ENCODE measurements around the gene MLNR.

MLNR gene

DNA sequence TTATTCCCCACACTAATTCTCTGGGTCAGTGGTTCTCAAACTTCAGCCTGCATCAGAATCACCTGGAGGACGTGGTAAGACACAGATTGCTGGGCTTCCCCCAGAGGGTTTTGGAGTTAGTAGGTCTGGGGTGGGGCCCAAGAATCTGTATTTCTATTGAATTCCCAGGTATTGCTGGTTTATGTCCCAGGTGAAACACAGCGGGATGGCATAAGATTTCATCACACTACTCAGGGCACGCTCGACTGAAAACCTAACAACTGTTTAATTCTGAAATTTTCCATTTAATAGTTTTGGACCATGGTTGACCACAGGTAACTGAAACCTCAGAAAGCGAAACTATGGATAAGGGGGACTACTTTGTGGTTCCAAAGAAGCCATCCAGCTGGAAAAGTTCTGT, 6.5 kb downstream of the MLNR start:
- Histone ChIP-seq H3K4me3 (ENCODE audit: low read depth, low read length) (no peak overlapping the region), H3K36me3 (ENCODE audit: control insufficient read depth, insufficient read depth, low read length) (no peaks in the 10 kb centered on the region), H3K9me3 (ENCODE audit: control insufficient read depth, insufficient read depth, low read length) (no peaks in the 10 kb centered on the region), H3K27me3 (ENCODE audit: control insufficient read depth, insufficient read depth, low read length) (peaks cover 40% of the 10 kb centered on the region), H3K9ac (ENCODE audit: low read depth, low read length) (no peak overlapping the region), H3K4me1 (ENCODE audit: control insufficient read depth, insufficient read depth, low read length) (no peaks in the 10 kb centered on the region), H3K27ac (ENCODE audit: low read depth, low read length) (no peak overlapping the region)

DNA sequence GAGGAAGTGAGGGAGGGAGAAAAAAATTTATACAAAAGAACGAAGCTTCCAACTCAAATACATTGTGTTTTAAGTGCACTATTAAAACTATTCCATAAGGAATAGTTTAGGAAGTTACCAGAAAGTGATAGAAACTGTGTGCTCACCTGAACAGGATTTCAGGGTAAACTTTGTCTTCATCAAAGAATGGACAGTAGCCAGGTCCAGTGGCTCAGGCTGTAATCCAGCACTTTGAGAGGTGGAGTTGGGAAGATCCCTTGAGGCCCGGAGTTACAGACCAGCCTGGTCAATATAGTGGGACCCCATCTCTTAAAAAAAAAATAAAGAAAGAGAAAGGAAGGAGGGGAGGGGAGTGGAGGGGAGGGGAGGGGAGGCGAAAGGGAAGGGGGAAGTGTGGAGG, 14.6 kb downstream of the MLNR start:
- H3K27me3 ChIP-seq (ENCODE audit: control insufficient read depth, insufficient read depth, low read length) = no peaks in the 10 kb centered on the region
- no peak overlapping the region for H3K4me3 ChIP-seq (ENCODE audit: low read depth, low read length)
- H3K9ac ChIP-seq (ENCODE audit: low read depth, low read length) = no peak overlapping the region
- H3K4me1 ChIP-seq (ENCODE audit: control insufficient read depth, insufficient read depth, low read length) = no peaks in the 10 kb centered on the region
- H3K27ac ChIP-seq (ENCODE audit: low read depth, low read length) = no peak overlapping the region
- H3K36me3 ChIP-seq (ENCODE audit: control insufficient read depth, insufficient read depth, low read length) = no peaks in the 10 kb centered on the region
- no peaks in the 10 kb centered on the region for H3K9me3 ChIP-seq (ENCODE audit: control insufficient read depth, insufficient read depth, low read length)

GRCh38 chr13:49235856-49236431, 15.8 kb downstream of the MLNR start:
- no peaks in the 10 kb centered on the region for H3K4me1 ChIP-seq (ENCODE audit: control insufficient read depth, insufficient read depth, low read length)
- H3K9me3 ChIP-seq (ENCODE audit: control insufficient read depth, insufficient read depth, low read length) = no peaks in the 10 kb centered on the region
- no peak overlapping the region for H3K4me3 ChIP-seq (ENCODE audit: low read depth, low read length)
- no peak overlapping the region for H3K27ac ChIP-seq (ENCODE audit: low read depth, low read length)
- no peaks in the 10 kb centered on the region for H3K27me3 ChIP-seq (ENCODE audit: control insufficient read depth, insufficient read depth, low read length)
- H3K9ac ChIP-seq (ENCODE audit: low read depth, low read length) = no peak overlapping the region
- no peaks in the 10 kb centered on the region for H3K36me3 ChIP-seq (ENCODE audit: control insufficient read depth, insufficient read depth, low read length)

GRCh38 chr13:49238621-49239020, 18.5 kb downstream of the MLNR start:
- no peak overlapping the region for H3K27ac ChIP-seq (ENCODE audit: low read depth, low read length)
- H3K27me3 ChIP-seq (ENCODE audit: control insufficient read depth, insufficient read depth, low read length) = no peaks in the 10 kb centered on the region
- no peaks in the 10 kb centered on the region for H3K36me3 ChIP-seq (ENCODE audit: control insufficient read depth, insufficient read depth, low read length)
- no peaks in the 10 kb centered on the region for H3K4me1 ChIP-seq (ENCODE audit: control insufficient read depth, insufficient read depth, low read length)
- no peaks in the 10 kb centered on the region for H3K9me3 ChIP-seq (ENCODE audit: control insufficient read depth, insufficient read depth, low read length)
- H3K4me3 ChIP-seq (ENCODE audit: low read depth, low read length) = no peak overlapping the region
- no peak overlapping the region for H3K9ac ChIP-seq (ENCODE audit: low read depth, low read length)

DNA sequence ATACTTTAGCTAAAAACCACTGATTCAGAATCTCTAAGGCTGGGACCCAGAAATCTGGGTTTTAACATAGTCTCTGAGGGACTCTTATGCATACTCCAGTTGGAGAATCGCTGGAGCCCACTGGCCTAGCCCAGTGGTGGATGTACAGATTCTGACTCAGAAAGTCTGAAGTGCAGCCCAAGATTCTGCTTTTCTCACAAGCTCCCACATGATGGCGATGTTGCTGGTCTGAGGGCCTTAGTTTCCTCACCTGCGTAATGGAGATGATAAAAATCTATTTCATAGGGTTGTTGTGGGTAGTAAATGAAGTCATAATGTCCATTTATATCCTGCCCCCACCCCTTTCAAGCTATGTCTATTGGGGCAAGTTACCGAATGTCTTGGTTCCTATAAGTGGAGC, 19.9 kb downstream of the MLNR start:
- Histone ChIP-seq H3K4me1 (ENCODE audit: control insufficient read depth, insufficient read depth, low read length) (no peaks in the 10 kb centered on the region), H3K4me3 (ENCODE audit: low read depth, low read length) (no peak overlapping the region), H3K36me3 (ENCODE audit: control insufficient read depth, insufficient read depth, low read length) (no peaks in the 10 kb centered on the region), H3K9me3 (ENCODE audit: control insufficient read depth, insufficient read depth, low read length) (no peaks in the 10 kb centered on the region), H3K27me3 (ENCODE audit: control insufficient read depth, insufficient read depth, low read length) (no peaks in the 10 kb centered on the region), H3K9ac (ENCODE audit: low read depth, low read length) (no peak overlapping the region), H3K27ac (ENCODE audit: low read depth, low read length) (no peak overlapping the region)

GRCh38 chr13:49241296-49241695, 21.2 kb downstream of the MLNR start:
- H3K9ac ChIP-seq (ENCODE audit: low read depth, low read length) = no peak overlapping the region
- H3K27me3 ChIP-seq (ENCODE audit: control insufficient read depth, insufficient read depth, low read length) = no peaks in the 10 kb centered on the region; the same call in 1 of the 2 replicates
- H3K27ac ChIP-seq (ENCODE audit: low read depth, low read length) = no peak overlapping the region
- no peaks in the 10 kb centered on the region for H3K4me1 ChIP-seq (ENCODE audit: control insufficient read depth, insufficient read depth, low read length)
- no peak overlapping the region for H3K4me3 ChIP-seq (ENCODE audit: low read depth, low read length)
- H3K36me3 ChIP-seq (ENCODE audit: control insufficient read depth, insufficient read depth, low read length) = no peaks in the 10 kb centered on the region
- no peaks in the 10 kb centered on the region for H3K9me3 ChIP-seq (ENCODE audit: control insufficient read depth, insufficient read depth, low read length)

- H3K9me3 ChIP-seq (ENCODE audit: control insufficient read depth, insufficient read depth, low read length) = no peaks in the 10 kb centered on the region
- 0 out of 2 replicates have a peak, but pooled peaks cover 3% of the 10 kb centered on the region for H3K4me1 ChIP-seq (ENCODE audit: control insufficient read depth, insufficient read depth, low read length)
- H3K4me3 ChIP-seq (ENCODE audit: low read depth, low read length) = no peak overlapping the region
- H3K27me3 ChIP-seq (ENCODE audit: control insufficient read depth, insufficient read depth, low read length) = no peaks in the 10 kb centered on the region; the same call in 1 of the 2 replicates
- no peak overlapping the region for H3K27ac ChIP-seq (ENCODE audit: low read depth, low read length)
- no peaks in the 10 kb centered on the region for H3K36me3 ChIP-seq (ENCODE audit: control insufficient read depth, insufficient read depth, low read length)
- no peak overlapping the region for H3K9ac ChIP-seq (ENCODE audit: low read depth, low read length)
Observed at GRCh38 chr13:49245101-49245500, 25.0 kb downstream of the MLNR start.

DNA sequence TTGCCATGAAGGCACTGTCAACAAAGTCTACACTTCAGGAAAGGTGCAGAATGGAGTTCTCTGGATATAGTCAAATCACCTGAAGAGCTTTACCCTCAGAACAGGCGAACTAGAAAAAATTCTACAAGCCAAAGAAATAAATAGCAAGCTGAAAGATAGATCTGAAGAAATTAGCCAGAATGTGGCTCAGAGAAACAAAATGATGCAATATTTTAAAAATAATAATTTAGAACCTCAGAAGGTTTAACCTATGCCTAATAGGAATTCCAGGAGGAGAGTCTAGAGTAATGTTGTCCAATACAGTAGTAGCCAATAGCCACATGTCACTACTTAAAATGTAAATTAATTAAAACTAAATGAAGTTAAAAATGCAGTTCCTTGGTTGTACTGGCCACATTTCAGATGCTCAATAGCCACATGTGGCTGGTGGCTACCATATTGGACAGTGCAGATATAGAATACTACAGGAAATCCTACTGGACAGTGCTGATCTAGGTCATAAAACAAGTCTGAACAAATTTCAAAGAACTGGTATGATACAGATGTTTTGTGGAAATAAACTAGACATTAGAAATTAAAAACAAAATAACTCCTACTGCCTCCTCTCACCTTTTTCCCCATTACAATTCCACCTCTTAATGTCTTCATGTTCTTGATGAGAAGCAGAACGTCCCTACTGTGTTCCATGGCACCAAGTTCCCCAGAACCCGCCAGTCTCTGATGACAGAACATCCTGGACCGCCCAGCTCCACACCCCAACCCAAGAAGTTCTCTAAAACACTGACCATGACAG, 26.9 kb downstream of the MLNR start:
- no peaks in the 10 kb centered on the region; the same call in 1 of the 2 replicates for H3K27me3 ChIP-seq (ENCODE audit: control insufficient read depth, insufficient read depth, low read length)
- peak overlapping the region; percentile 71 for H3K27ac ChIP-seq (ENCODE audit: low read depth, low read length)
- no peaks in the 10 kb centered on the region for H3K36me3 ChIP-seq (ENCODE audit: control insufficient read depth, insufficient read depth, low read length)
- H3K9ac ChIP-seq (ENCODE audit: low read depth, low read length) = peak overlapping the region; percentile 50; the same call in 1 of the 2 replicates
- 0 out of 2 replicates have a peak, but pooled peaks cover 3% of the 10 kb centered on the region for H3K4me1 ChIP-seq (ENCODE audit: control insufficient read depth, insufficient read depth, low read length)
- no peaks in the 10 kb centered on the region for H3K9me3 ChIP-seq (ENCODE audit: control insufficient read depth, insufficient read depth, low read length)
- H3K4me3 ChIP-seq (ENCODE audit: low read depth, low read length) = peak overlapping the region; percentile 86

- H3K4me3 ChIP-seq (ENCODE audit: low read depth, low read length) = peak within 1 kb of the TSS; percentile 86
- peak within 1 kb of the TSS; percentile 71 for H3K27ac ChIP-seq (ENCODE audit: low read depth, low read length)
- H3K9me3 ChIP-seq (ENCODE audit: control insufficient read depth, insufficient read depth, low read length) = no peaks in the 10 kb centered on the region
- 0 out of 2 replicates have a peak, but pooled peaks cover 3% of the 10 kb centered on the region for H3K4me1 ChIP-seq (ENCODE audit: control insufficient read depth, insufficient read depth, low read length)
- no peaks in the 10 kb centered on the region for H3K36me3 ChIP-seq (ENCODE audit: control insufficient read depth, insufficient read depth, low read length)
- H3K27me3 ChIP-seq (ENCODE audit: control insufficient read depth, insufficient read depth, low read length) = no peaks in the 10 kb centered on the region; the same call in 1 of the 2 replicates
- H3K9ac ChIP-seq (ENCODE audit: low read depth, low read length) = peak within 1 kb of the TSS; percentile 50
Observed at GRCh38 chr13:49247643-49248621, 27.8 kb downstream of the MLNR start, which contains the start of gene CDADC1. Gene CDADC1, plus strand, starts transcription at chr13:49247925. Its CDS starts 113 bp downstream, at chr13:49248038.

DNA sequence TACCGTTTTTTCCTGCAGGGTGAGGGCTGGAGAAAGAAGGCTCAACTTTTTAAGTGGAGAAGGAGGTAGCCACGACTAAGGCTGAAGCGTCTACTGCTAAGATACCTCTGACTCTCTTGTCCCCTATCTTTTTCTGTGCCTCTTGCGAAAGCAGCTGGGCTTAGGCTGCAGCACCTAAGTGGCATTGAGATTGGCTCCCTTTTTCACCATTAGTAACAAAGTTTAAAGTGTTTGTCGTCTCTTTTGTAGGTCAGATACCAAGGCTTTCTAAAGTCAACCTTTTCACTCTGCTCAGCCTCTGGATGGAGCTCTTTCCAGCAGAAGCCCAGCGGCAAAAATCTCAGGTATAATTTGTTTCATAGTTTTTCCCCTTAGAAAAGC, 28.5 kb downstream of the MLNR start:
- H3K27ac ChIP-seq (ENCODE audit: low read depth, low read length) = peak overlapping the region; percentile 70
- H3K9me3 ChIP-seq (ENCODE audit: control insufficient read depth, insufficient read depth, low read length) = no peaks in the 10 kb centered on the region
- H3K27me3 ChIP-seq (ENCODE audit: control insufficient read depth, insufficient read depth, low read length) = no peaks in the 10 kb centered on the region; the same call in 1 of the 2 replicates
- peak overlapping the region; percentile 28 for H3K9ac ChIP-seq (ENCODE audit: low read depth, low read length)
- 0 out of 2 replicates have a peak, but pooled peaks cover 3% of the 10 kb centered on the region for H3K4me1 ChIP-seq (ENCODE audit: control insufficient read depth, insufficient read depth, low read length)
- peak overlapping the region; percentile 86 for H3K4me3 ChIP-seq (ENCODE audit: low read depth, low read length)
- no peaks in the 10 kb centered on the region for H3K36me3 ChIP-seq (ENCODE audit: control insufficient read depth, insufficient read depth, low read length)

All from HUES48 (cell line).